Endothelial cell of hepatic sinusoid (primary cell): ENCODE results near the gene DPP10.

Experiments
- in situ Hi-C: cut with HindIII; loops from 2 replicates; pipeline ENCODE4 v1.10.0; 2017; ENCODE audit warnings: low sequenced_read_pairs

DPP10 gene

DNA sequence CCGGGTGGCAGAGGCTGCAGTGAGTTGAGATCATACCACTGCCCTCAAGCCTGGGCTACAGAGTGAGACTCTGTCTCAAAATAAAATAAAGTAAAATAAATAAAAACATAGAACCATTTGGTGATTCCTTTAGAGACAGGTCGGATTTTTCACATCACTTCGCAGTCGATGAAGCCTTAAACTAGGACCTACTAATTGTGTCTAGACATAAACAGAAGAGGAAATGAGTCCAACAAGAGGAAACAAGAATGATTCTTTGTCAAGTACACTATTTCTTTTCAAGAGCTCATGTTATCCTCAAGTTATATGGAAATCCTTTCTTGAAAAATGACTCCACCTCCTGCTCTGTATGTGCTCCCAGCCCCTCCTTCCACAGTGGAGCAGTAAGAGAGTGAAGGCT is 758.9 kb downstream of the DPP10 start:
- in situ Hi-C loops = no loop called here

- in situ Hi-C loops = loop anchor here (5.0 kb wide), 1 partner anchor 71 kb away; no protein-coding TSS in a partner anchor
These were observed 766.2 kb downstream of the DPP10 start for GRCh38 chr2:115208493-115209164.

GRCh38 chr2:115214050-115214449 is 771.6 kb downstream of the DPP10 start:
- in situ Hi-C loops = no loop called here

DNA sequence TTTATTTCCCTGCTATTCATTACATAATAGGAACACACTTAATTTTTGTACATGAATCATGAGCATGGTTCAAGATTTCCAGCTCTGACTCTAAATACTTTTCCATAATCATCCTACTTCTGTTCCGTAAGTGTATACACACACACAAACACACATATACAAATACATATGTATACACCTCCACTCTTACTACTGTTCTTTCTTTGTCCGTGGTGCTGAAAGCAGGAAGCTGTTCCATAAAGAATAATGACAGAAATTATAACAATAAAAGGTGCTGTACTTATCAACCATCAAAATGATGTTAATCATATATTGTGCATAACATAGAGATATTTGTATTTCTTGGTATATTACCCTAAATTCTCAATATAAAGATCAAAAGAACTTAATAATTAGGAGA is 776.9 kb downstream of the DPP10 start:
- in situ Hi-C loops = no loop called here

DNA sequence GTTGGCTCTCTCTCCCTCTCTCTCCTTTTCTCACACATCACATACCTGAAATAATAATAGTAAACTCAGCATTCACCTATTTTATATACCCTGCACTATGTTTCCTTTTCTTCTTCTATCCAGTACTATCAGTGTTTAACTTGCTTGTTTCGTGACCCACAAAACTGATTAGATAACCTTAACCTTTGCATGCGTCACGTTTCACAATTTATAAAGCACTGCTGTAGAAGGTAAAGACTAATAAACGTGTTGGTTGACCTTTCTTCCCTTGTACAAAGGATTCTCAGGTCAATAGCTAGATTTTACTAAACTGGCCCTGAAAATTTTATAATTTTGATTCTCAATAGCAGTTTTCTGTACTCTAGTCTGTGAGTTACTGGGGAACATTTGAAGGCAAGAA is 791.7 kb downstream of the DPP10 start:
- in situ Hi-C loops = loop anchor here (5.0 kb wide), 1 partner anchor 33 kb away; no protein-coding TSS in a partner anchor

GRCh38 chr2:115234737-115235136 is 792.3 kb downstream of the DPP10 start:
- in situ Hi-C loops = loop anchor here (5.0 kb wide), 1 partner anchor 33 kb away; no protein-coding TSS in a partner anchor

DNA sequence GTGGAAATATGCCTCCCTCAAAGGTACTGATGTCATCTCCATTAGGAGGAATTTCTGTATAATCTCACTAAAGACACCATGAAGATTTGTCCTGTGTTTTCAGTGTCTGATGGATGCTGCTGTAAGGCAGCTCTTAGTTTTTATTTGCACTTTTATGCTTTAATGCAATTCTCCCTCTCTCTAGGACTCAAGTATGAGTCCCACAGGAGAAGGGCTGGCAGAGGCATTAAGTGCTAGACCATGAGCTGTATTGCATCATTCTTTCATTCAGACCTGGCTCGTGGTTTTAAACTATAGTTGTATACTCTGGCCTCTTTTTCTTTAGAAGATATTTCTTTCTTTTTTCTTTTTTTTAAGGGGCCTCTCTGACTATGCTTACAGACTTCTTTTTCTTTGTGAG is 805.6 kb downstream of the DPP10 start:
- in situ Hi-C loops = no loop called here

- in situ Hi-C loops = no loop called here
These were observed 834.9 kb downstream of the DPP10 start for GRCh38 chr2:115277366-115277765.

DNA sequence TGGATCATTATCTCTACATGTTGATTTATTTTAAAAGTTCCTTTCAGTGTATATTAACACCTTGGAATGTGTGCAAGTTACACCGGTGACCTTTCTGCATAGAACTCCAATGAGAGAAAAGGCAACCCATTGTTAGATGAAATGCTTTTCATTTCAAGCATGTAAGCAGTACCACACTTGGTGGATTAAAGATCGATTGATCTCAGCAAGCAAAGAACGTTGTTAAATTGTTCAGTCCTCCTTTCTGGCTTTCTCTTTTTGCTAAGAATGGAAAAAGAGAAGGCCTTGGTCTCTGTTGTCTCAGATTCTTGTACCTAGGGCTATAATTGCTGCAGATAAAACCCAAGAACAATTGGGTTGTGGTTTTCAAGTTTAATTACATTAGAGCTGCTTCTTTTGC is 843.0 kb downstream of the DPP10 start:
- in situ Hi-C loops = no loop called here

DNA sequence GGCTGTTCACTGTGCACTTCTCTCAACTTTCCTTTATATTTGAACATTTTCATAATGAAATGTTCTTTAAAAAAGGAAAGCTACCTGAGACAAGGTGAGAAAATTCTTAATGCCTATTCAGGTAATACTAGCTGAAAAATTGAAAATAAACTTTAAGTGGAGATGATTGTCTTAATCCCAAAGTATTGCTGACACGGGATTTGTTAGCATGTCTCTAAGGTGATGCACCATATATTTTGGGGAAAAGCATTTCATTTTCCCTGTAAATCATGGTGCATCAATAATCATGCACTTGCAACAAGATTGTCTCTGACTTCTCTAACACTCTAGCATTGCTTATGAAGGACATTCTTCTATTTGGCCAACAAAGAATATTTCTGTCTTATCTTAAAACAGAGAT is 848.0 kb downstream of the DPP10 start:
- in situ Hi-C loops = no loop called here

GRCh38 chr2:115292742-115293141 is 850.3 kb downstream of the DPP10 start:
- in situ Hi-C loops = no loop called here

GRCh38 chr2:115294999-115295398 is 852.6 kb downstream of the DPP10 start:
- in situ Hi-C loops = no loop called here

- in situ Hi-C loops = no loop called here
These were observed 854.6 kb downstream of the DPP10 start for GRCh38 chr2:115297056-115297455.

GRCh38 chr2:115299199-115299598 is 856.8 kb downstream of the DPP10 start:
- in situ Hi-C loops = no loop called here

DNA sequence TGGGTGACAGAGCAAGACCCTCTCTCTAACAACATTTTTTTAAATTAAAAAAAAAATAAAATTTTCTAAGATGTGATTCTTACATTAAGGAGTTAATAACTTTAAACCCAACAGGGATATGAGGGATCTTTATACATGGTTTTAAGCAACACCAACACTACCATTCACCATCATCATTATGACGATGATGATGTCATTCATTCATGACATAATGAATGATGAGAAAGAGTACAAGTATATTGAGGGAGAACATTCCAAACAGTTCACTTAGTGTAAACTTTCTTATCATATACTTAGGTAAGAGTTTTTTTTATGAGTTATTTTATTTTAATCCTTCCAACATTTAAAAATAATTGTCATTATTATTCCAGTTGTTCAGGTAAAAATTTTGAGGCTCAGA is 863.3 kb downstream of the DPP10 start:
- in situ Hi-C loops = no loop called here

DNA sequence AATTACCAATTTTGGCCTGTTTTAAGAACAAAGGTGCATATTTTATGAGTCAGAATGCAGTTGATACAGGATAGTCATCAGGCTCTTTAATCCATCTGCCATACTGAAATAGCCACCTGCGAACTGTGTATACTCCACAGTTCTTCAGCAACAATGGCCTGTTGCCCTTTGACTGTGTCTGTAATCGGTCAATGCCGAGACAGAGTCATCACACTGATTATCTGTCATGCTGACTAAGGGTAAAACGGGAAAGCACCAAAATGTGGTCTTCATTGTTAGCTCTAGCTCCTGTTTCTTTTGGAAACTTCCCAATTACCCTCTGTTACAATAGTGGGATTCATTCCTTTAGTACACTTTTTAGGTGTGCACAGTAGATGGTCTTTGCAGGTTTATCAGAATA is 871.7 kb downstream of the DPP10 start:
- in situ Hi-C loops = no loop called here

DNA sequence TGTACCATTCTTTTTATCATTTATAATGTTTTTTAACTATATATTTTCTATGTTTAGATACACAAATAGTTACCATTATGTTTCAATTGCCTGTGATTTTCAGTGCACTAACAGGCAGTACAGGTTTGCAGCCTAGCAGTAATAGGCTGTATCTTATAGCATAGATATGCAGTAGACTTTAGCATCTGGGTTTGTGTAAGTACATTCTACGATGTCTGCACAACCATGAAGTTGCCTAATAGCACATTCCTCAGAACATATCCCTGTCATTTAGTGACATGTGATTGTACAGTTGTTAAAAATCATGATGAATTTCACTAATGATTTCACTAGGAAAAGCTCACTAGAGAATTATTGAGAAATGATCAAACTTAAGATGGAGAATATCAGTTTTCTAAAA is 884.6 kb downstream of the DPP10 start:
- in situ Hi-C loops = no loop called here

- in situ Hi-C loops = no loop called here
These were observed 917.1 kb downstream of the DPP10 start for GRCh38 chr2:115359550-115359949.

GRCh38 chr2:115364093-115364492 is 921.7 kb downstream of the DPP10 start:
- in situ Hi-C loops = no loop called here

DNA sequence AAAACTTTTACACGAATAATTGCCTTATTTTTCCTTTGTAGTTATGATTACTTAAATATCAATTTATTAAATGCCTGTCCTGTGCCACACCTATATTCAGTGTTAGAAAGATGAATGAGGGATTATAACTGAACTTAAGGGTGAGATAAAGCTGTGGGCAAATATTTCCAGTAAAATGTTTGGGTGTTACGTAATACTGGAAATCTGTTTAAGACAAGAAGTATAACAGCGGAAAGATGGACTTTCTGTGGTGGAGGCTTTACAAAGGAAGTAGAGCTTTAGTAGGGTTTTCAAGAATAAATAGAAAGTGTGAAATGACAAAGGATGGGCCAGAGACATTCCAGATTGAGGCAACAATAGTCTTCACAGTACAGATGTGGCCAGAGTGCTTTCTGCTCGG is 927.0 kb downstream of the DPP10 start:
- in situ Hi-C loops = no loop called here

DNA sequence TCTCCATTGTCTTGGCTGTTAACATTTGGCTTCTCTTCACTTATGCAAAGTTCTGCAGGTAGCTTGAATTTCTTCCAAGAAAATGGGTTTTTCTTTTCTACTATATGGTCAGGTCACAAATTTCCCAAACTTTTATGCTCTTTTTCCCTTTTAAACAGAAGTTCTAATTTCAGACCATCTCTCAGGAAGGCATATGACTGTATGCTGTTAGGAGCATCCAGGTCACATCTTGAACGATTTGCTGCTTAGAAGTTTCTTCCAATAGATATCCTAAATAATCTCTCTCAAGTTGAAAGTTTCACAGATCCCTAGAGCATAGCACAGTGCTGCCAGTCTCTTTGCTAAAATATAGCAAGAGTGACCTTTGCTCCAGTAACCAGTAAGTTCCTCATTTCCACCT is 932.5 kb downstream of the DPP10 start:
- in situ Hi-C loops = no loop called here

DNA sequence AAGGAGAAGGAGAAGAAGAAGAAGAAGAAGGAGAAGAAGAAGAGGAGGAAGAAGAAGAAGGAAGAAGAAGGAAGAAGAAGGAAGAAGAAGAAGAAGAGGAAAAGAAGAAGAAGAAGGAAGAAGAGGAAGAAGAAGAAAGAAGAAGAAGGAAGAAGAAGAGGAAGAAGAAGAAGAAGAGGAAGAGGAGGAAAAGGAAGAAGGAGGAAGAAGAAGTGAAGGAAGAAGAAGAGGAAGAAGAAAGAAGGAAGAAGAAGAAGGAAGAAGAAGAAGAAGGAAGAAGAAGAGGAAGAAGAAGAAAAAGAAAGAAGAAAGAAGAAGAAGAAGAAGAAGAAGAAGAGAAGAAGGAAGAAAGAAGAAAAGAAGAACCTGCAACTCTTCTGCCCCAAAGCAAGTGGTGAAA is 942.0 kb downstream of the DPP10 start:
- in situ Hi-C loops = no loop called here

DNA sequence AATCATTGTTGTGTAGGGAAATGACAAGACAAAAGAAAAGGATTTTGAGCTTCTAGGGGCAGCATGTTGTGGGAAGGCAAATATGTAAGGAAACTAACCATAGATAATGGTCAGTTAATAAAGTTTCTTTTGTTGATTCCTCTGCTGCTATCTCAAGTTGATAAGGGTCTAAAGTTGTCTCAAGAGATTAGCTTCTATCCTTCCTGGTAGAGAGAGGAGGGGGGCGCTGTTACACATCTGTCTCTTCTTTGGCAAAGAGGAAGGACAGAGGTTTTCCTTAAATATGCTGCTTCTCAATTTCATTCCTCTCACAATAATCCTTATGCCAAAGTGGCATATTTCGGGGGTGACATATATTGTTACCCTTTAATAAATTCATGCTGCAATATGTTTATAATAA is 944.0 kb downstream of the DPP10 start:
- in situ Hi-C loops = no loop called here
